NCI-H774 (cell line): ENCODE measurements around the gene NDST3.

Source experiments
- DNase-seq: peaks from one replicate; lab custom pipeline; 2025; lab: John Stamatoyannopoulos, UW

Gene NDST3

DNA sequence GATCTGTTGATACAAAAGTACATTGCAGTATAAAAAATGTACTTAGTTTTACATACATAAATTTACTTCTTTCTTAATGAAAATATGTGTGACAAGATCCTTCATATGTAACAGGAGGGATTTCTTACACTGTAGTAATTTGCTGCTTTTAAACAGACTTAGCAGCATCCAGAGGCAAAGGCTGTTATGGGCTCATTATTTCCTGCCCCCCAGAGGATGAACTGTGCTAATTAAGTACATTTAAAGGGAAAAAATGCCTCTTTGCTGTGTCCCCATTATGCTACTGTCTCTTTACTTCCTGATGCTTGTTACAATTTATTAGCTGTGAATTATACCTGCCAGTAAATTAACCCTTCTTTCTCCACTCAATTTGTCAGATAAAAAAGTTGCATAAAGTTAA is 47.1 kb downstream of the NDST3 start:
- no peak for DNase-seq

DNA sequence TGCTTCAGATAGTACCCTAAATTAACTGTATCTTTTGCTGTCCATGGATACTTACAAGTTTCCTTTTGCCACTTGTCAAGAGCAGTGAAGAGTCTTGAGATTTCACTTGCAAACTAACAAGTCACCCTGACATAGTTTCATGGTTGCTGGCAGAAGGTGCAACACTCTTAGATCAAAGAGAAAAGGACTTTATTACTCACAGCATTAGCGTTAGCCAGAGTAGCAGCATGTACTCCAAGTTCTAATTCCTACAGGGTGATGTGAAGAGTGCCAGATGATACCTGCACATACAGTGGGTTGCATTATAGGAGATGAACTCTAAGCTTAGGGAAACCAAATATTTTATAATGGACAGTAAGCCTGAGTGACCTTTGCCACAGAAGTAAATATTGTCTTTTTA is 47.9 kb downstream of the NDST3 start:
- no peak for DNase-seq

- DNase-seq: no peak
These were observed 51.4 kb downstream of the NDST3 start for GRCh38 chr4:118085700-118086099.

GRCh38 chr4:118086344-118086743 is 52.1 kb downstream of the NDST3 start:
- no peak for DNase-seq

DNA sequence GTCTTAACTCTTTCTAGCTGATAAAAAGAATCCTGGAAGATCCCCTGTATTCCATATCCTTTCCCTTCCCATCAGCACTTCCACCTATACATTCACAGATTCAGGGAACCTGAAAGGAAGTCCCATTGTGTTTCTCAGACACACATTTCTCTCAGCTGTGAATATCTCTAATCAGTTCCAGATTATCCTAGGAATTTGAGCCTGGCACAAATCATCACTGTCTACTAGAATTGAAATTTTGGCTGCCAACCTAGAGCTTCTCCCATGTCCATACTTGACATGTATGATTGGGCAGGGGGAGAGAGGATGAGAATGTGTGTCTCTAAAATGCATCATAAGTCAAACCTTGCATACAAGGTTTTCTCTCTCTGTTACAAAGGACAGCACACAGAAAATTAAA is 53.1 kb downstream of the NDST3 start:
- no peak for DNase-seq

GRCh38 chr4:118099106-118099505 is 64.8 kb downstream of the NDST3 start:
- DNase-seq: no peak

GRCh38 chr4:118102195-118102594 is 67.9 kb downstream of the NDST3 start:
- DNase-seq: no peak

DNA sequence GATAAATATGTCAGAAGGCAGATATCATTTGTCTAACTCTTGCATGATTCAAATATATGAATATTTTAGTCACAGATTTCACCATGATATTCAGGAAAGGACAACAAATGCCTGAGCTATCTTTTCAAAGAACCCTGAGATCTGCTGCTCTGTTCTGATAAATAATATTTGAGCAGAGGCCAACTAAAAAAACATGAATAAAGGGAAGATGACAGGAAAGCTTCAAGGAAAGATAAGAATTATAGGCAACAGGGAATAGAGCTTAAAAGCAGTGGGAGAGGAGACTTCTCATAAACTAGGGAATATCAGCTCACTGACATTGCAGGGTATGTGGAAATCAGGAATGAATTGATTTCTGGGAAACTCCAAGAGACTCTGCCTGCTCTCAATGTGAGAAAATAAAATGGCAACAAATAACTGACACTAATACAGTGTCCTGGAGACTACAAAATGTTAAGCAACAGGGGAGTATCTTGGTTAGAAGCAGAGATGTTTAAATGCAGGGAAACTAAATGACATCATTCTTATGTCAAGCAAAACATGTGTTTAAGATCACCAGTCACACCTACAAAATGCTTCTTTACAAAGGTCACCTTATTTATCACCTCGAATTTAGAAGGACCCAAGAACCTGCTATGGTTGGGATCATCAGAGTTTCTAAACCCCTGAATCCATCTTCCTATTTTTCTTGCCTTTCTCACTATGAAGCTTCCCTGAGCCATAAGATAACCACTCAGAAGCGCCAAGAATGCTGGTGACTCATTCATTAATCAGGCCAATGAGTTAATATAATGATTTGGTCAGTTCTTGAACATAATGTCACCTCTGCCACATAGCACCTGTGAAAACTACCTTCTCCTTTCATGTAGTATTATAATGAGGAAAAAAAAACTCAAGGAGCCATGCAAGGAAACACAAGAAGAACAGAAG is 78.1 kb downstream of the NDST3 start:
- no peak for DNase-seq

DNA sequence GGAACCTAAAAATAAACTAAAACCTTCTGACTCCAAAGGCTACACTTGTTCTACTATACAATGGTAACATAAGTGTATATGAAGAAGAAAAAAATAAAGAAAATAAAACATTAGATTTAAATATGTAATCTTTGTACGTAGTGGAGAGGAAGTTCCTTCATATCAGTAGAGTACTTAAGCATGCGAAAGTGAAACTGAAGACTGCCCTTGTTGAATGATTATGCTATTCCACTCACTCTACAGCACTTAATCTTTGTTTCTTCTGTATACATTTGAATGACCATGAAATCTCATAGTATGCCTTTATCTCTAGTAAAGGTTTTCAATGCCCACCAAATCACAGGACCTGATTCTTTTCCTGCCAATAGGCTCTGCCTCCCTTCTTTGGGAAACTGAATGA is 78.9 kb downstream of the NDST3 start:
- no peak for DNase-seq

DNA sequence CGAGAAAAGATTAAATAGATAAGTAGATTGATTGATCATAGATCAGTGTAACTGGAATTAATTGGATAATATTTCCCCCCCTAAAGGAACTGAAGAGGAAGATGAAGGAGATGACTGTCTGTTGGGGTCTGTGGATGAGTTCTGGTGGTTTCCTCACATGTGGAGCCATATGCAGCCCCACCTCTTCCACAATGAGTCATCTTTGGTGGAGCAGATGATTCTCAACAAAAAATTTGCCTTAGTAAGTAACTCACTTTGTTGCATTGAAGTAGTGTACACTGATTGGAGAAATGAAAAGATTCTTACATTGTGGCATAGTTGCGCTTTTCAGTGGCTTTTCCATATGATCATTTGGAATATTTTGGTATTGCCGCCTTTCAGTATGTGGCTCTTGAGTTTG is 80.4 kb downstream of the NDST3 start:
- DNase-seq: no peak

DNA sequence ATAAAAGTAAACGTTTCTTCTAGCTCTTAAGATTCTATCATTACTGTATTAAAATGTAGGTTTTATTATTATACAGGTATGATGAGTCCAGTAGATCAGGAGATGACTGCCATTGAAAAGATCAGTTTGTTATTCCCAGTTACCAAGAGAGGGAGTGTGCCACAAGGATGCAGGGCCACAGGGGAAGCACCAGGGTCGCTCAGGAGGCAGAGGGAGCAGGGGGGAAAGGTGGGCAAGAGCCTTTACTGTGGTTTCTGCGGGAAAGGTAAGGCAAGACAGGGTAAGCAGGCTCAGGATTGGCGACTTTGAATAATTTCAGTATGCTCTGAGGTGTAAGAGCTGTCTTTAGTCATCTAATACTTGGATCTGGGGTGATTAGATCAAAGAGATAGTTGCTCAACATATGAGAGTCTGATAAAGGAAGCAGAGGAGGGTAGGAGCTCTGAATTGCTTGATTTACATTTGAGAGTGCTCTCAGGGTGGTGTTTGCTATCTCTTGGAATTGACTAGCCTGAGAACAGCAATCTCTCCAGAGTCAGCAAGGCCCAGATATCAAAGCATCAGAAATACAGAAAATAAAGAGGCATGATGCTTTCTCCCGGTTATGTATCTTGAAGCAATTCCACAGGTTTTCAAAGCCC is 86.0 kb downstream of the NDST3 start:
- DNase-seq: no peak

GRCh38 chr4:118124997-118125396 is 90.7 kb downstream of the NDST3 start:
- DNase-seq: no peak

- DNase-seq: no peak
These were observed 105.0 kb downstream of the NDST3 start for GRCh38 chr4:118139241-118139640.

GRCh38 chr4:118141240-118141639 is 107.0 kb downstream of the NDST3 start:
- no peak for DNase-seq

GRCh38 chr4:118154649-118155048 is 120.4 kb downstream of the NDST3 start:
- DNase-seq: no peak

- no peak for DNase-seq
These were observed 121.2 kb downstream of the NDST3 start for GRCh38 chr4:118155516-118155915.

DNA sequence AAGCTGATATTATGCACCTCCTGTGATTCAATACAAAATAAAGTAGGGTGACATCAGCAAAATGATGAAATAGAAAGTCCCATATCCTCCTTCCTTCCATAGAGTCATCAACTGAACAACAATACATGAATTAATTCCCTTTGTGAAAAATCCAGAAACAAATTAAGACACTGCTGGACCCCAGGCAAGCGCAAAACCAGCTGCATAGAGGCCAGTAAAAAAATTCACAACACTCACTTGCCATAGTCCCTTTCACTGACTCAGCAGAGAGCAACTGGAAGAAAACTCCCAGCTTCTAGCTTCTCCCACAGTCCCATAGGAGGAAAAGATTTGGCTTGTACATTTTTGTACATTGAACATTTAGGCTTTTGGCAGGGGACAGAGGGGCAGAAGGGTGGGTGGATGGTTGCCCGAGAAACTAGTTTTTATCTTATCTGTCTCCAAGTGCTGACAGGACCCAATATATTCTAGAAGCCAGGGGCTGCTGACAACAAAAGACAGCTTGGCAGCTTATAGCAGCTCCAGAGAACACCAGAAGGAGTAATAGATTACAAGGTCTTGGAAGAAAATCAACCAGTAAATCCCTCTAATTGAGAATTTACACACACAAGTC is 124.6 kb downstream of the NDST3 start:
- no peak for DNase-seq

GRCh38 chr4:118167306-118167705 is 133.0 kb downstream of the NDST3 start:
- no peak for DNase-seq

DNA sequence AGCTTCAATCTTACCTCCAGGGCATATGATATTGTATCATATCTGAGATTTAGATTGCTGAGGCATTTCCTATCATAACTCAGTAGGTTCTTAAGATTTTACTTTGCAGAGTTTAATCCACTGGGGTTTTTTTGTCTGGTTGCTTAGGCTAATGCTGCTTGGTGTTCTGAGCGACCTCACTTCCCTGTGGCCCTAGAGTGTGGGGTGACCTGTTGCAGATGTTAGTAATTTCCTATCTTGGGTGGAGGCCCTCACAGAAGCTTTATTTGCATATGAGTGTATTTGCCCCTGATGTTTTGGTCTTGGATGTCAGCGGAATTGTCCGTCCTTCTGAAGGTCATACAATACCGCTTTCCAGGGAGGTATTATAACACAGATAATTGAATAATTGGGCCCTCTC is 137.1 kb downstream of the NDST3 start:
- DNase-seq: no peak

- no peak for DNase-seq
These were observed 138.8 kb downstream of the NDST3 start for GRCh38 chr4:118173126-118173525.

- DNase-seq: no peak
These were observed 139.9 kb downstream of the NDST3 start for GRCh38 chr4:118173956-118174725.

- DNase-seq: no peak
These were observed 141.2 kb downstream of the NDST3 start for GRCh38 chr4:118175506-118175905.
